BLaER1 treated with 17β-estradiol and CSF1 and Interleukin-3, amounts not matched to agents 10 nM and 100 nM (cell line): ENCODE measurements around the gene NAV2.
A peak's percentile ranks its signal among the peaks of the same experiment; 100 is the strongest.

ENCODE experiments used
- H3K27ac ChIP-seq, 11 experiments: shearing (Covaris generic); formaldehyde crosslinking; 2 replicates each; pipeline ENCODE4 v1.8.1; 2022
- H3K27me3 ChIP-seq, 11 experiments: shearing (Covaris generic); formaldehyde crosslinking; 2 replicates each; pipeline ENCODE4 v1.8.1; 2022
- H3K36me3 ChIP-seq, 11 experiments: shearing (Covaris generic); formaldehyde crosslinking; 2 replicates each; pipeline ENCODE4 v1.8.1; 2022
- H3K4me1 ChIP-seq, 10 experiments: shearing (Covaris generic); formaldehyde crosslinking; 2 replicates each; pipeline ENCODE4 v1.8.1; 2022
- H3K4me2 ChIP-seq, 11 experiments: shearing (Covaris generic); formaldehyde crosslinking; 2 replicates each; pipeline ENCODE4 v1.8.1; 2022
- H3K4me3 ChIP-seq, 10 experiments: shearing (Covaris generic); formaldehyde crosslinking; 2 replicates each; pipeline ENCODE4 v1.8.1; 2022
- H3K9ac ChIP-seq, 11 experiments: shearing (Covaris generic); formaldehyde crosslinking; 2 replicates each; pipeline ENCODE4 v1.8.1; 2022
- H3K9me3 ChIP-seq, 11 experiments: shearing (Covaris generic); formaldehyde crosslinking; replicated peaks in 1 of 11; 2 replicates each; pipeline ENCODE4 v1.8.1; 2022
- H4K20me1 ChIP-seq, 11 experiments: shearing (Covaris generic); formaldehyde crosslinking; 2 replicates each; pipeline ENCODE4 v1.8.1; 2022
- Cebpa-rat ChIP-seq, 11 experiments: shearing (Covaris generic); IDR thresholded peaks; 2 replicates each; pipeline ENCODE4 v1.8.1; 2022

The NAV2 gene

DNA sequence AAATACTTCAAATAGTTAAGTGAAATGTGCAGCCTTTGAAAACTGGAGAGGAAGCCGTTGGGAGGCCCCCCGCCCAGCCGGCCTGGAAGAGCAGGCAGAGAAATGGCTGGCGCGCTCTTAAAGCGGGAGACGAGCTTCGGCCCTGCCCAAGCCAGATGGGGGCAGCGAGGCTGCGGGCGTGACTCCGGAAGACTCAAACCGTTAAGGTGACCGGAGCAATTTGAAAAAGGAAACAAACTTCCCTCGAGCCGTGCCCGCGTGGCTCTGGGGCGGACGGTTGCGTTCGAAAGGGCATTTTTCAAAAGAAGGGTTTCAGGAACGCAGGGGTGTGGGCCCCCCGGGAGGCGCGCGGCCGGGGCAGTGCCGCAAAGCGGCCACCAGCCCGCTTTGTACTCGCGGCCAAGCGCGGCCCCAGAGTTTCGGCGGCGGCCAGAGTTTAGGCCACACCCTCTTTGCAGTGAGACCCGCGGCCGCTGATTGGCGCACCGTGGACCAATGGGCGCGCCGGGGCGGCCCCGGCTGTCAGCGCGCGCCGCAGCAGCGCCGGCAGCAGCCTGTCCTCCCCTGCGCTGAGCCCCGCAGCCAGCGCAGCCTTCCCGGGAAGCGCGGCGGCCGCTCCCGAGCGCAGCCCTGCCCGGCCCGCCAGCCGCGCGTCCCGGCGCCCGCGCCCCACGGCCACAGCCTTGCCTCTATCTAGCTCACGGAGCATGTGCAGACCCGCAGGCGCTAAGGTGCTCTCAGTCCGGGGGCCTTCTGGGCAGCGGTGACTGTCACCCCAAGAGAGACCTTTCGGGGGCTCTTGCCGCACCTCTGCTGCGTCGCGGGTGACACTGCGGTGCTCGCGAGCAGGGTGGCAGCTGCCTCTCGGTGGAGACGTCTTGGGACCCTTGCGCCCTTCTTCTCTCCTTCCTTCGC lies at the start of gene NAV2:
Gene NAV2 (plus strand): TSS at position 557 of the 915 bp plus-strand sequence. CDS start 859 bp downstream, outside the sequence.
- Histone ChIP-seq H3K27me3 (peaks cover 35 to 50% (median 42%) of the 10 kb centered on the region in 11 experiments), H3K9me3 (no peaks in the 10 kb centered on the region; a peak in 1 of 22 replicates), H3K27ac (peak within 1 kb of the TSS; percentile 44 to 92 (median 77); a peak in 21 of 22 replicates), H3K36me3 (no peaks in the 10 kb centered on the region), H4K20me1 (peaks cover 0 to 23% (median 11%) of the 10 kb centered on the region in 11 experiments; a peak in 10 of 22 replicates), H3K4me2 (peak within 1 kb of the TSS; percentile 96 to 100 (median 99)), H3K9ac (peak within 1 kb of the TSS; percentile 77 to 89 (median 81)), H3K4me1 (peaks cover 13 to 32% (median 24%) of the 10 kb centered on the region in 10 experiments), H3K4me3 (peak within 1 kb of the TSS; percentile 58 to 75 (median 66))
- TF ChIP-seq Cebpa-rat (IDR thresholded peaks at IDR 0.05), result no peak

- no peak overlapping the region for H3K27ac ChIP-seq
- no peak overlapping the region for H3K4me3 ChIP-seq
- H3K4me2 ChIP-seq, result no peak overlapping the region
- no peaks in the 10 kb centered on the region for H4K20me1 ChIP-seq
- no peak overlapping the region for H3K9ac ChIP-seq
- H3K36me3 ChIP-seq, result no peaks in the 10 kb centered on the region
- no peak for TF ChIP-seq Cebpa-rat (IDR thresholded peaks at IDR 0.05)
- H3K27me3 ChIP-seq, result no peaks in the 10 kb centered on the region
- peaks cover 0 to 26% (median 8%) of the 10 kb centered on the region in 10 experiments; a peak in 10 of 20 replicates for H3K4me1 ChIP-seq
- no peaks in the 10 kb centered on the region for H3K9me3 ChIP-seq
Measured at GRCh38 chr11:19663206-19663605, 49.4 kb upstream of the NAV2 start.

- H3K4me2 ChIP-seq, result peak overlapping the region in 6 of 11 experiments; percentile 0 to 39 (median 6); a peak in 9 of 22 replicates
- no peak for TF ChIP-seq Cebpa-rat (IDR thresholded peaks at IDR 0.05)
- H4K20me1 ChIP-seq, result no peaks in the 10 kb centered on the region
- no peaks in the 10 kb centered on the region for H3K36me3 ChIP-seq
- no peaks in the 10 kb centered on the region for H3K9me3 ChIP-seq
- no peak overlapping the region for H3K4me3 ChIP-seq
- H3K27me3 ChIP-seq, result no peaks in the 10 kb centered on the region
- peaks cover 0 to 37% (median 8%) of the 10 kb centered on the region in 10 experiments; a peak in 10 of 20 replicates for H3K4me1 ChIP-seq
- no peak overlapping the region for H3K27ac ChIP-seq
- no peak overlapping the region for H3K9ac ChIP-seq
Measured at GRCh38 chr11:19664886-19665548, 47.6 kb upstream of the NAV2 start.

GRCh38 chr11:19666951-19667350 lies 45.7 kb upstream of the NAV2 start:
- H3K4me3 ChIP-seq, result no peak overlapping the region
- H3K27me3 ChIP-seq, result no peaks in the 10 kb centered on the region
- H3K9me3 ChIP-seq, result no peaks in the 10 kb centered on the region
- no peak overlapping the region for H3K4me2 ChIP-seq
- H3K4me1 ChIP-seq, result peaks cover 0 to 42% (median 8%) of the 10 kb centered on the region in 10 experiments; a peak in 11 of 20 replicates
- no peak overlapping the region for H3K27ac ChIP-seq
- no peak for TF ChIP-seq Cebpa-rat (IDR thresholded peaks at IDR 0.05)
- no peak overlapping the region for H3K9ac ChIP-seq
- no peaks in the 10 kb centered on the region; a peak in 1 of 22 replicates for H4K20me1 ChIP-seq
- no peaks in the 10 kb centered on the region for H3K36me3 ChIP-seq

DNA sequence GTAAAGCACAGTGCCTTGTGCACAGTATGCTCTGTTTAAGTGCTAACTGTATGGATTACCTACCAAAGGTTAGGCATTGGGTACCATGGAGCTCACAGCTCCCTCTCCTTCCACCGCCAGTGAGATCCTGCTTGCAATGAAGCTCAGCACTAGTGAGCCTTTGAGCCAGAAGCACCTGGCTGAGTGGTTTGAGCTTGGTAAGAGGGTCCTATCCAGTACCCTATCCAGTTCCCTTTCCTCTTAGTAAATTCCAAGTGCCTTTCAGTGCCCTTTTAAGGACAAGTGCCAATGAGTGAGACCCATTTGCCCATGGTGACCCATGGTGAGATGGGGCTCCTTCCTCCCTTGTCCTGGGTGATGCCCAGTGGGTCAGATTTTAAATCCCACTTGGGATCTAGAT lies 43.1 kb upstream of the NAV2 start:
- Histone ChIP-seq H3K4me3 (no peak overlapping the region), H3K9ac (no peak overlapping the region), H3K27ac (no peak overlapping the region), H3K4me1 (peaks cover 6 to 49% (median 16%) of the 10 kb centered on the region in 10 experiments), H4K20me1 (no peaks in the 10 kb centered on the region; a peak in 1 of 22 replicates), H3K4me2 (no peak overlapping the region), H3K36me3 (no peaks in the 10 kb centered on the region), H3K9me3 (no peaks in the 10 kb centered on the region), H3K27me3 (peaks cover 0 to 9% (median 0%) of the 10 kb centered on the region in 11 experiments; a peak in 2 of 22 replicates)
- TF ChIP-seq Cebpa-rat (IDR thresholded peaks at IDR 0.05), result no peak

DNA sequence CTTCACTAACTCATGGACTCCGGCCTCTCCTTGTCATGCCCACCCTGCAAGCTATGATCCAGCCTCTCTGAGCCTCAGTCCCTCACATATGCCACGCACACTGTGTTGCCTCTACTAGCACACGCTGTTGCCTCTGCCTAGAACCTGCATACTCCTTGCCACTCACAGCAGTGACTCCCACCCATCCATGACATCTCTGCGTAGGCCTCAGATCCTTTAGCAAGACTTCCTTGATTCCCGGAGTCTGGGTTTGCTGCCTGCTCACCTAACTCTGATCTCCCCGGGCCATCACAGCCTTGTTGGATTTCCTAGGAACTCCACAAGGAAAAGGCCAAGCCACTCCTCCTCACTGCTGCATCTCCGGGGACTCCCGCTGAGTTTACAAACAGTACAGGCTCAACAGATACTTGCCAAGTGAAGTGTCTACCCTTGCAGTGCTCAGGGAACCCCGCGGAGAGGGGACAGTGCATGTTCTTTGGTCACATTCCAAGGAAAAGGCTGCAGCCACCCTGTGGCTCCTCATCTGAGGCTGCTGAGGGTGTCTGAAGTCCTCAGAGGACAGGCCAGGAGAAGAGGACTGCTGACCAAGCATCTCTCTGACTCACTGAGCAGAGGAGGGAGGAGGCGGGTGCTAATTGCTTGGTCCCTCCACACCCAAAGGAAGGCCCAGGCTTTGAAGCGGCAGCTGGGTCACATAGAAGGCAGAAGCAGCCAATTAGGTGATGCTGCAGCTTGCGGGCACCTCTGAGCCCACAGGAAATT lies 42.4 kb upstream of the NAV2 start:
- Histone ChIP-seq H3K4me1 (peaks cover 13 to 49% (median 19%) of the 10 kb centered on the region in 10 experiments), H3K4me2 (peak overlapping the region in 4 of 11 experiments; percentile 14 to 24 (median 19); a peak in 2 of 22 replicates), H3K9ac (no peak overlapping the region), H3K27me3 (peaks cover 0 to 9% (median 0%) of the 10 kb centered on the region in 11 experiments; a peak in 2 of 22 replicates), H3K9me3 (no peaks in the 10 kb centered on the region), H3K36me3 (no peaks in the 10 kb centered on the region), H3K27ac (no peak overlapping the region), H4K20me1 (no peaks in the 10 kb centered on the region; a peak in 1 of 22 replicates), H3K4me3 (no peak overlapping the region)
- no peak for TF ChIP-seq Cebpa-rat (IDR thresholded peaks at IDR 0.05)

GRCh38 chr11:19672586-19673206 lies 39.9 kb upstream of the NAV2 start:
- no peaks in the 10 kb centered on the region; a peak in 1 of 22 replicates for H4K20me1 ChIP-seq
- no peak overlapping the region for H3K9ac ChIP-seq
- no peaks in the 10 kb centered on the region for H3K36me3 ChIP-seq
- no peak overlapping the region for H3K27ac ChIP-seq
- H3K9me3 ChIP-seq, result no peaks in the 10 kb centered on the region
- H3K4me2 ChIP-seq, result no peak overlapping the region
- H3K27me3 ChIP-seq, result peaks cover 0 to 9% (median 0%) of the 10 kb centered on the region in 11 experiments; a peak in 3 of 22 replicates
- TF ChIP-seq Cebpa-rat (IDR thresholded peaks at IDR 0.05), result no peak
- H3K4me3 ChIP-seq, result no peak overlapping the region
- peaks cover 27 to 57% (median 32%) of the 10 kb centered on the region in 10 experiments for H3K4me1 ChIP-seq
